Inferior parietal cortex (tissue), 1 donor: ENCODE measurements around the gene MAP3K14.

Experiments
- DNase-seq: peaks from one replicate; pipeline ENCODE4 v3.0.0-alpha.2; 2016; ENCODE audit errors: extremely low spot score

MAP3K14 gene

DNA sequence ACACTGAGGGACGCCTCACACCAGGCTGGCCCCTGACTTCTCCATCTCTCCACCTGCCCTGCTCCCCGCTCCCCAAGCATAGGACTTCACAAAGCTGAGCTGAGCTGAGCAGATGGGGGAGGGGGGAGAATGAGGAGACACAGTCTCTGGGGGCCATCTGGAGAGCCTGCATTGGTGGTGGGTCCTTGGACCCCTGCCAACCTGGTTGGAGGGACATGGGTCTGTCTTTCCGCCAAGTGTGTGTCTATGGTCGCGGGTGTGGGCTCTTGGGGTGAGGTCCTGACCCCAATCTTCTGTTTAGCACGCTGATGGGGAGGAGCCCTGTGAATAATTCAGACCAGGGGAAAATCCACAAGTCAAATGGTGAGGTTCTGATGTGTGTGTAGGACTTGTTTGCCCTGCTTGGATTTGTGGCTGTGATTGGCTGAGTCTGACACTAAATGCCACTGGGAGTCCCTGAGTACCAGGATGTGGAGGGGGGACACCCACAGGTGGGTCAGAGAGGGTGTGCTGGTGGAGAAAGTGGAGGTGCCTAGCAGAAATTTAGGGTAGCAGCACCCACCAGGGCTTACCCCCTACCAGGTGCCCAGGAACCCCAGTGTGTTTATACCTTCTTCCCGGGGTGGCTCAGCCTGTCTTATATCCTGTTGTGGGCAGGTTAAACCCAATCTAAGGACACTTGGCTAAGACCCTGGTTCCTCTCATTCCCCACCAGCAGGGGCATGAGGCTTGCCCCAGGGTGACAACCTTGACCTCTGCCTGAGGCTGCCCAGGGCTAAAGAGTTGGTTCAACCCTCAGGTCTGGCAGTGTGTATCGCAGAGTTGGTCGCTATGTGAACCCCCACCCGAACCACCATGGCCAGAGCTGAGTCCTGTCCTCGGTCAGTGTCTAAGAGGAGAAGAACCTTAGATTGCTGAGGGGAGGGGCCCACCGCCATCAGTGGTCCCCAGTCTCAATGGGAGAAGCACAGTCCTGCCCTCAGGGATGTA, 93.0 kb downstream of the MAP3K14 start:
- DNase-seq: no peak

DNA sequence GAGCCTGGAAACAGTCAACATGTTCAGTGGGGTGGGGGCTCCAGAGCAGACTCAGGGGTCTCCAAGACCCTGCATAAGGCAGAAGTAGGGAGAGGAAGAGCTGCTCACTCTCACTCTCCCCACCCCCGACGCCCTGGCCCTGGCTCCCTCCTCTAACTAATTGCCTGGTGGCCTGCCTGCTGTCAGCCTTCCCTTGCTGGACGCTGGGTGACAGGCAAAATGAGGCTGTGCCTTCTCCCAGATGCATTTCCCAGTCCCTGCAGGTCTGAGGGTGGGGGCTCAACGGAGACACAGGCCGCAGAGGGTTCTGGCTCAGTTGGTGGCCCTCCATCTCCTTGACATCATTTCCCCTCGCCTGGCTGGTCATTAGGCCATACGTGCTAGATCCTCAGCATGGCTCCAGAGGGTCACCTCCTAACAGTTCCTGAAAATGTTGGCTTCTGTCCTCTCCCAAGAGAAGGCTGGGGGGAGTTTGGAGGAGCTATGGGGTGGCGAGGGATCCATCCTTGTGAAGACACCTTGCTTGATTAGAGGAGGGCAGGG, 93.8 kb downstream of the MAP3K14 start:
- DNase-seq: no peak

- DNase-seq: no peak
Measured at GRCh38 chr17:45222289-45222995, 94.4 kb downstream of the MAP3K14 start.

- no peak for DNase-seq
Measured at GRCh38 chr17:45222014-45222288, 94.9 kb downstream of the MAP3K14 start.

GRCh38 chr17:45221081-45222013, 95.5 kb downstream of the MAP3K14 start, which contains the start of gene FMNL1:
Gene FMNL1 (plus strand): TSS chr17:45221885. CDS start chr17:45222125, 240 bp downstream.
- no peak for DNase-seq

DNA sequence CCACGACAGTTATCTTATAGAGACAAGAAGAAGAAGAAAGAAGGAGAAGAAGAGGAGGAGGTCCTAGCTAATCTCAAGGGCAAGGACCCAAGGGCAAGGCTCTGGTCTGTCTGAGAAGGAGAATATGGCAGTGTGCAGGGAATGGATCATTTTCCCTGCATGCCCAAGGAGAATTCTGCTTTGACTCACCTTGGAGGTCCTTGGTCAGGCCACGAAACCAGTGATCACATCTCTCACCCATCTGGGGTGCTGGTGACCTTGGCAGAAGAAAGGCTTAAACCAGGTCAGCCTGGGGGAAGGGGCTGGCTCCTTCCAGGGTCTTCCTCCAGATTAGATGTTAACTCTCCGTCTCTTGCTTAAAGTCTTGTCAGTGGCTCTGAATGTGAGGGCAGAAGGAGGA, 96.7 kb downstream of the MAP3K14 start:
- DNase-seq: no peak

DNA sequence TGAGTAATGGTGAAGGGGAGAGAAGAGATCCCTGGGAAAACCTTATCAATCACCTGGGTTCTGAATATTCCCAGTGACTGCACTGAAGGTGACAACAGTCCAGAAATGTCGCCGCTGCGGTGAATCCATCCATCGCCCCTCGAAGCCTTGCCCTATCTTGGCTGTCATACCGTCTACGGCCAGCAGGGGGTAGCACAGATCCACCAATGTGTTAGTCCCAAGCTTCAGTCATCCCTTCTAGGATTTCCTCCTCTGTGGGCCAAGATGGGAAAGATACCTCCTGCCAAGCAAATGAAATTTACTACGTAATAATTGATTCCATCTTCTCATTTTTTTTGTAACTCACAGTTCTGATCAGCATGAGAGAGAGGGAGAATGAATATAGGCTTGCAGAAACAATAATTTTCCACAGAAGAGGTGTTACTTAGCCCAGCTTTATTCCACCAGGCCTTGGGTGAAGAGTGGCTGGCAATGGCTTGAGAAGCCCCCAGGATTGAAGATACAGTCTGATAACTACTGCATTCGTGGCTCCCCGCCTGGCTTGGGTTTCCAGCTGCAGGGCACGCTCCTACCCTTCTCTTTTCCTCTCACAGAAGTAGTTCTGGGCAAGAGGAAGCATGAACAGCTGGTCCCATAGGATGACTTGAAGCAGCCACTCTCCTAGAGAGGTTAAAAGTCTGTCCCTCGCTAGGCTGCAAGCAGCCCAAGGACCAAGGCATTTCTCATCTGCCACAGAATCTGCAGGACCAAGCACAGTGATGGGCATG, 97.7 kb downstream of the MAP3K14 start:
- DNase-seq: peak; percentile 94
